Brain microvascular endothelial cell (primary cell): ENCODE data around the gene SULT6B1.

Experiments
- DNase-seq: peaks from one replicate; pipeline ENCODE4 v3.0.0-alpha.2; 2020
- H3K27ac ChIP-seq: fragments of 250-450 bp; sonication (Bioruptor Pico); 2 replicates; pipeline ENCODE4 v1.5.1; 2020; ENCODE audit warnings: mild to moderate bottlenecking, moderate library complexity
- H3K27me3 ChIP-seq: fragments of 250-450 bp; sonication (Bioruptor Pico); replicated peaks from 2 replicates; pipeline ENCODE4 v1.5.1; 2020; ENCODE audit warnings: mild to moderate bottlenecking
- H3K36me3 ChIP-seq: fragments of 250-450 bp; sonication (Bioruptor Pico); replicated peaks from 2 replicates; pipeline ENCODE4 v1.5.1; 2020; ENCODE audit warnings: mild to moderate bottlenecking
- H3K4me3 ChIP-seq: 2 replicates; pipeline ENCODE4 v1.5.1; 2011; ENCODE audit warnings: low read depth, mild to moderate bottlenecking, control low read depth, low read length, moderate library complexity
- CTCF ChIP-seq: IDR thresholded peaks from 2 replicates; pipeline ENCODE4 v1.5.1; 2011; ENCODE audit warnings: low read depth, mild to moderate bottlenecking, moderate library complexity, low read length, control low read depth, inconsistent platforms; ENCODE audit errors: missing control alignments
- in situ Hi-C: cut with HindIII; loops from 2 replicates; pipeline ENCODE4 v1.10.0; 2017; ENCODE audit warnings: low sequenced_read_pairs, low pct_ligation_motif_present

Gene SULT6B1

DNA sequence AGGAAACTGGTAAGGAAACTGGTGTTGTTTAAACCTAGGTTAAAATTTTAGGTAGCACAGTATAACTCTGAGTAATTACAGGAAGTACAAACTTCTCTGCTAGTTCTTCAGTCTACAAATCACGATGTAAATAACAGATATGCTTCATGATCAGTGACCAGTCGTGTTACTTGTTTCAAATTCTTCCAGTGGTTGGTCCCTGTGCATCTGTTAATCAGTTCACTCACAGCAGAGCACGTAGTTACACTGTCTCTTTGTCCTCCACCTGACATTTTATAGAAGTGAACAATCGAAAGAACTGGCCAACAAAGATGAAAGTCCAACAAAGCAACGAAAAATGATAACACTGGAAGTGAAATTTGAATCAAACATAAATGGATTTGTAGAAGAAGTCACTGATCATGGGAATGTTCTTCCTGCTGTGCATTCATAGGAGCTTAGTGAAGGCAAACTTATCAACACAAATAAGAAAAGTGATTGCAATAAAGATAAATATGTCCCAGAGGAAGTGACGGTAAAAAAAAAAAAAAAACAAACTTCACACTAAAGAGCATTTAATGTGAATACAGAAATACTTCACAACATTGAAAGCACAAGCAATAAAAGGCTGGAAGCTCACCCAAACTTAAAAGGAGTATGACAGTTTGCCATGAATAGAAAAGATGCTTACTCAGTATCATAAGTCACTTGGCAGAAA, 38.7 kb downstream of the SULT6B1 start:
- Histone ChIP-seq H3K36me3 (peaks cover 29% of the 10 kb centered on the region), H3K27ac (no peak overlapping the region), H3K4me3 (no peak overlapping the region), H3K27me3 (no peaks in the 10 kb centered on the region)
- DNase-seq: no peak
- in situ Hi-C loops: no loop called here
- TF ChIP-seq CTCF: no peak

DNA sequence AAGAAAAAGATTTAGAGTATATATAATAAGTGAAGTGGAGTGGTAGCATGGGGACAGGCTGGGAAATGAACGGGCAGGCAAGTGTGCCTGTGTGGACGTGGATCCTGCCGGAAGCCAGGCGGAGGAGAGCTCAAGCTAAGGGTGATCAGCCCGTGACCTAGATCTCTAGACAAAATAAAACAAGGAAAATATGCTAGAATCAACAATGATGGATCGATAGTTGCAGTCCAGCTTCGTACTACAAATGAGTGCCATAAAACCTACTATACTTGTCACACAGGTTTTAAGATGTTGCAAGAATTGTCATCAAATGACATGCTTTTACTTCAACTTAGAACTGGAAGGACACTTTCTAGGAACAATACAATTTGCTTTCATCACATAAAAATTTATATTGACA, 40.1 kb downstream of the SULT6B1 start:
- Histone ChIP-seq H3K4me3 (no peak overlapping the region), H3K27me3 (no peaks in the 10 kb centered on the region), H3K27ac (no peak overlapping the region), H3K36me3 (peaks cover 34% of the 10 kb centered on the region)
- in situ Hi-C loops: no loop called here
- no peak for DNase-seq
- no peak for TF ChIP-seq CTCF

GRCh38 chr2:37146062-37146461, 42.4 kb downstream of the SULT6B1 start:
- Histone ChIP-seq H3K27me3 (no peaks in the 10 kb centered on the region), H3K4me3 (no peak overlapping the region), H3K36me3 (peaks cover 37% of the 10 kb centered on the region), H3K27ac (no peak overlapping the region)
- no peak for DNase-seq
- no peak for TF ChIP-seq CTCF
- in situ Hi-C loops: no loop called here

DNA sequence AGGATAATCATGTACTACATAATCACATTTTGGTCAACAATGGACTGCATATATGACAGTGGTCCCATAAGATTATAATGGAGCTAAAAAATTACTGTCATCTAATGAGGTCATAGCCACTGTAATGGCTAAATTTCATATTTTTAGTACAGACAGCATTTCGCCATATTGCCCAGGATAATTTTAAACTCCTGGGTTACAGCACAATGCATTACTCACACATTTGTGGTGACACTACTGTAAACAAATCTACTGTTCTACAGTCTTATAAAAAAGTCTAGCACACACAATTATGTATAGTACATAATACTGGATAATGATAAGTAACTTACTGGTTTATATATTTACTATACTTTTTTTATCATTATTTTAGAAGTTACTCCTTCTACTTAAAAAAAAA, 44.5 kb downstream of the SULT6B1 start:
- Histone ChIP-seq H3K27ac (no peak overlapping the region), H3K27me3 (no peaks in the 10 kb centered on the region), H3K4me3 (no peak overlapping the region), H3K36me3 (peaks cover 45% of the 10 kb centered on the region)
- DNase-seq: no peak
- in situ Hi-C loops: no loop called here
- no peak for TF ChIP-seq CTCF

DNA sequence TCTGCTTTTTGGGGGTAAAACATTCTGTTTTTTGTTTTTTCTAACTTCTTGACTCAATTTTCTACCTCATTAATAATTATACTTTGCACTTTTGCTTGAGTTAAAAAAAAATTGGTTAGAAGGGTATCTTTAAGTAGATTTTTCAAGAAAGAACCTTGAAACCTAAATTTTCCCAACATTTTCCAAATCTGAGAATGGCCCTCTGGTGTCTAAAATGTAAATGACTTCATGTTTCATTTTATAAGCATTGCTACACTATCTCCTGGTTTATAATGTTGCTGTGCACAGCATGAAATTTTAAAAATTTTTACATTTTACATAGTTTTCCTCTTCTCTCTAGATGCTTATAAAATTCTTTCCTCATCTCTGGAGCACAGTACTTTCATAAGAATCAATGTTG, 45.9 kb downstream of the SULT6B1 start:
- TF ChIP-seq CTCF: no peak
- H3K36me3 ChIP-seq: peaks cover 54% of the 10 kb centered on the region
- in situ Hi-C loops: no loop called here
- DNase-seq: no peak
- H3K27ac ChIP-seq: no peak overlapping the region
- H3K27me3 ChIP-seq: no peaks in the 10 kb centered on the region
- no peak overlapping the region for H3K4me3 ChIP-seq

DNA sequence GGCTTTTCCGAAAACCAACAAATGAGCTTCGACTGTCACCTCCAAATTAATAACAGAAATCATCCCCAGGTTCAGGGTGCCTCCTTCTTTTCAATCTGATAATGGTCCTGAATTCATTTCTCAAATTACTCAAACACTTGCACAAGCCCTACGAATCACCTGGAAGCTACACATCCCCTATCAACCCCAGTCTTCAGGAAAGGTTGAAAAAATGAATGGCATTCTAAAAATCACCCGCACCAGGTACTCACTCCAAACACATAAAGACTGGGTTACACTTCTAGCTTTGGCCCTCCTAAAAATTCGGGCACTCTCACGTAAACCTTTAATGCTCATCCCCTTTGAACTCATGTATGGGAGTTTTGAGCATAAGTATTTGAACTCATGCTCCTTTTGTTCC, 55.6 kb downstream of the SULT6B1 start:
- Histone ChIP-seq H3K4me3 (no peak overlapping the region), H3K36me3 (peaks cover 75% of the 10 kb centered on the region), H3K27me3 (no peaks in the 10 kb centered on the region), H3K27ac (no peak overlapping the region)
- in situ Hi-C loops: no loop called here
- no peak for DNase-seq
- no peak for TF ChIP-seq CTCF
